Adrenal gland (tissue), 5 donors: ENCODE data around the gene TAGLN.

ENCODE experiments used
- CTCF ChIP-seq, 6 experiments: fragments of 450-650 bp in 4 of 6; fragments of 200-600 bp in 2 of 6; sonication (generic) in 1 of 6; IDR thresholded peaks; 1 replicate in 5 of 6; 2 replicates in 1 of 6; pipeline versions ENCODE4 v1.5.1 to v1.8.0; 2016 to 2021; ENCODE audit warnings: antibody characterized with exemption in 6 of 6, mild to moderate bottlenecking in 2 of 6, moderate library complexity in 1 of 6
- POLR2A ChIP-seq, 2 donors: fragments of 450-650 bp; IDR thresholded peaks; one replicate each; pipeline ENCODE4 v1.6.1; 2017; ENCODE audit warnings: antibody characterized with exemption in 2 of 2, mild to moderate bottlenecking in 2 of 2, moderate library complexity in 1 of 2
- donor health status: DM: no; HTN: no; CAD: no.

- TF ChIP-seq CTCF (IDR thresholded peaks at IDR 0.05) (no peak), POLR2A (IDR thresholded peaks at IDR 0.05) (no peak)
Measured at GRCh38 chr11:117255966-117256365, 56.8 kb downstream of the TAGLN start.
